Pancreas (tissue), 10 donors: Measurements from ENCODE around the gene PARM1. TPM values are rescaled to one million over a fixed set of nuclear protein-coding genes. Genes with fewer than 3 reads are reported as not detected.

Source experiments
- ATAC-seq, 4 donors: fragments of 200-7000 bp; cut with Tn5 transposase; one replicate each; pipeline versions ENCODE4 v1.8.0 to v1.9.1; 2020; ENCODE audit warnings: mild to moderate bottlenecking in 4 of 4, moderate library complexity in 4 of 4
- DNase-seq, 6 donors: peaks; one replicate each; pipeline ENCODE4 v3.0.0-alpha.2; 2020
- FAIRE-seq: peaks from 2 replicates; lab custom pipeline; 2012; peaks lifted over from hg19 to GRCh38; lab: Jason Lieb, UNC
- H3K27ac ChIP-seq, 4 donors: fragments of 200-600 bp; sonication (generic); 1 replicate in 3 of 4; 2 replicates in 1 of 4; pipeline versions ENCODE4 v1.5.0 to v1.8.0; 2020
- H3K27me3 ChIP-seq, 4 donors: fragments of 200-600 bp; one replicate each; pipeline ENCODE4 v1.8.0; 2021
- H3K36me3 ChIP-seq, 3 donors: fragments of 200-600 bp; sonication (generic) in 1 of 3; one replicate each; pipeline versions ENCODE4 v1.5.0 to v1.8.0; 2020 to 2021
- H3K4me1 ChIP-seq, 3 donors: fragments of 200-600 bp; one replicate each; pipeline ENCODE4 v1.8.0; 2021
- H3K4me3 ChIP-seq, 4 donors: fragments of 200-600 bp; sonication (generic) in 2 of 4; one replicate each; pipeline versions ENCODE4 v1.5.0 to v1.8.0; 2020 to 2021
- H3K9me3 ChIP-seq, 4 donors: fragments of 200-600 bp; one replicate each; pipeline ENCODE4 v1.8.0; 2021
- CTCF ChIP-seq, 4 donors: fragments of 200-600 bp; sonication (generic) in 3 of 4; IDR thresholded peaks; one replicate each; pipeline versions ENCODE4 v1.5.0 to v1.8.0; 2021; ENCODE audit warnings: antibody characterized with exemption in 4 of 4
- WGBS, 2 donors: extraction: QIAGEN DNeasy Blood & Tissue Kit; methylation state at CpG; one replicate each; pipeline ENCODE4 v1.1.7; 2013; 5-methylcytosine and 5-hydroxymethylcytosine counted together
- intact Hi-C, 3 donors: fragments of 100-400 bp; cut with DNase I; formaldehyde crosslinking; loops; one replicate each; pipeline versions ENCODE4 v1.11.1 to v1.14.2; 2022
- polyA plus RNA-seq, 2 donors: library from polyadenylated mRNA; stranded (reverse); fragments of 200-250 nt; gene quantifications; one replicate each; pipeline ENCODE4 v1.2.3, GENCODE V29; 2013
- total RNA-seq, 6 donors: library from RNA; stranded (reverse); fragmentation: NEBNext Ultra II Directional in 4 of 6; extraction: Animal tissue kit (Norgen Biotek cat#: 25700) in 4 of 6; gene quantifications; one replicate each; pipeline versions ENCODE4 v1.2.1 to v1.2.4, GENCODE V29; 2021 to 2023
- donor health status: healthy with polysubstance abuse.
- donor health status: DM: no; HTN: no; CAD: no; lungs with moderate emphysema.
- donor health status: DM: no; HTN: no; CAD: no.
- donor health status: control.
- donor health status: control.
- donor health status: Bipolar disorder and iron deficiency.
- donor health status: DM: yes; HTN: yes; CAD: no.
- donor health status: DM: no; HTN: no; CAD: no.
- donor health status: DM: no; HTN: no; CAD: no.
- donor health status: DM: yes; HTN: yes; CAD: no.

The PARM1 gene
- total and polyA plus RNA-seq, 8 donors, result 8.3 to 29.7 (median 24.5) TPM

GRCh38 chr4:75080888-75081287 is 148.0 kb downstream of the PARM1 start:
- no peak for FAIRE-seq
- TF ChIP-seq CTCF (IDR thresholded peaks at IDR 0.05), result no peak
- Histone ChIP-seq H3K4me3 (no peak overlapping the region), H3K27ac (no peak overlapping the region), H3K36me3 (no peaks in the 10 kb centered on the region), H3K9me3 (no peaks in the 10 kb centered on the region), H3K27me3 (no peaks in the 10 kb centered on the region), H3K4me1 (no peaks in the 10 kb centered on the region)
- intact Hi-C loops, result no loop called here
- 67 to 72% methylated on average over 2 of the region's 2 CpGs for WGBS, 2 donors
- no peak for ATAC-seq
- no peak for DNase-seq

GRCh38 chr4:75081561-75081960 is 148.6 kb downstream of the PARM1 start:
- TF ChIP-seq CTCF (IDR thresholded peaks at IDR 0.05), result no peak
- no peak for ATAC-seq
- no peak for DNase-seq
- Histone ChIP-seq H3K27ac (no peak overlapping the region), H3K27me3 (no peaks in the 10 kb centered on the region), H3K4me1 (no peaks in the 10 kb centered on the region), H3K36me3 (no peaks in the 10 kb centered on the region), H3K9me3 (no peaks in the 10 kb centered on the region), H3K4me3 (no peak overlapping the region)
- FAIRE-seq, result no peak
- intact Hi-C loops, result no loop called here
- 91 to 92% methylated on average over 1 of the region's 1 CpG for whole genome bisulfite sequencing, 2 donors

- Histone ChIP-seq H3K27me3 (no peaks in the 10 kb centered on the region), H3K36me3 (no peaks in the 10 kb centered on the region), H3K4me3 (no peak overlapping the region), H3K4me1 (no peaks in the 10 kb centered on the region), H3K27ac (no peak overlapping the region), H3K9me3 (no peaks in the 10 kb centered on the region)
- intact Hi-C loops, result no loop called here
- no peak for FAIRE-seq
- no peak for DNase-seq
- TF ChIP-seq CTCF (IDR thresholded peaks at IDR 0.05), result no peak
- no peak for ATAC-seq
- 95 to 100% methylated on average over 1 of the region's 1 CpG for WGBS, 2 donors
These were observed 154.5 kb downstream of the PARM1 start for GRCh38 chr4:75087416-75087815.

- no peak for TF ChIP-seq CTCF (IDR thresholded peaks at IDR 0.05)
- intact Hi-C loops, result no loop called here
- DNase-seq (no peak), ATAC-seq (no peak), FAIRE-seq (no peak)
- H3K27me3 ChIP-seq, result no peaks in the 10 kb centered on the region
- H3K27ac ChIP-seq, result no peak overlapping the region
- H3K4me3 ChIP-seq, result no peak overlapping the region
- H3K9me3 ChIP-seq, result no peaks in the 10 kb centered on the region
- 87 to 93% methylated on average over 2 of the region's 2 CpGs for WGBS, 2 donors
- no peaks in the 10 kb centered on the region for H3K36me3 ChIP-seq
- H3K4me1 ChIP-seq, result no peaks in the 10 kb centered on the region
These were observed 154.9 kb downstream of the PARM1 start for GRCh38 chr4:75087865-75088264.

GRCh38 chr4:75089206-75089605 is 156.3 kb downstream of the PARM1 start:
- Histone ChIP-seq H3K9me3 (no peaks in the 10 kb centered on the region), H3K27ac (no peak overlapping the region), H3K36me3 (no peaks in the 10 kb centered on the region), H3K27me3 (no peaks in the 10 kb centered on the region), H3K4me1 (no peaks in the 10 kb centered on the region), H3K4me3 (no peak overlapping the region)
- whole genome bisulfite sequencing, 2 donors, result 85 to 86% methylated on average over 4 of the region's 4 CpGs
- no peak for TF ChIP-seq CTCF (IDR thresholded peaks at IDR 0.05)
- DNase-seq (no peak), FAIRE-seq (no peak), ATAC-seq (no peak)
- intact Hi-C loops, result no loop called here
